ENCODE data around the gene GALNT5.

Gene GALNT5

GRCh38 chr2:157326698-157327097 lies 69.2 kb downstream of the GALNT5 start (continued):
- no peak for TF ChIP-seq ZNF280C (tag by site-specific recombination; IDR thresholded peaks at IDR 0.05)
- no peak for TF ChIP-seq ZNF777 (tag by site-specific recombination; IDR thresholded peaks at IDR 0.05; ENCODE audit: borderline replicate concordance)
- no peak for TF ChIP-seq ZNF530 (tag by site-specific recombination; IDR thresholded peaks at IDR 0.05; ENCODE audit: low read depth)
- TF ChIP-seq ZNF473 (tag by site-specific recombination; IDR thresholded peaks at IDR 0.05), result no peak
- TF ChIP-seq ZNF776 (tag by site-specific recombination; IDR thresholded peaks at IDR 0.05; ENCODE audit: borderline replicate concordance), result no peak
- no peak for TF ChIP-seq ZNF112 (tag by site-specific recombination; IDR thresholded peaks at IDR 0.05)
- no peak for TF ChIP-seq ZBTB48 (tag by site-specific recombination; IDR thresholded peaks at IDR 0.05)
- TF ChIP-seq INSM2 (tag by site-specific recombination; IDR thresholded peaks at IDR 0.05), result no peak
- no peak for TF ChIP-seq SCRT2 (tag by site-specific recombination; IDR thresholded peaks at IDR 0.05)
- no peak for TF ChIP-seq ZBTB17 (tag by site-specific recombination; IDR thresholded peaks at IDR 0.05)
- TF ChIP-seq KLF9 (tag by site-specific recombination; IDR thresholded peaks at IDR 0.05; ENCODE audit: low read depth), result no peak

- Histone ChIP-seq H3K4me3 (ENCODE audit: low read depth, low read length) (no peak overlapping the region), H3K9me3 (ENCODE audit: control insufficient read depth, insufficient read depth, low read depth, low read length) (no peaks in the 10 kb centered on the region), H3K27ac (ENCODE audit: extremely low read depth, low read depth, low read length) (no peak overlapping the region), H3K4me1 (ENCODE audit: control insufficient read depth, insufficient read depth, low read length) (no peaks in the 10 kb centered on the region), H3K36me3 (ENCODE audit: control insufficient read depth in 2 of 2, insufficient read depth in 1 of 2, low read length in 2 of 2) (no peaks in the 10 kb centered on the region)
- CTCF ChIA-PET, result interaction anchor here (0.5 to 7.0 kb wide), 32 partner anchors 10 to 400 kb away, joined by 3 to 100 read pairs (median 4); partner anchors contain the start of gene GALNT5
- POLR2A ChIA-PET, result interaction anchor here (0.6 kb wide), 1 partner anchor 1958 kb away, joined by 4 read pairs; no protein-coding TSS in a partner anchor
- TF ChIP-seq KLF17 (tag by site-specific recombination; IDR thresholded peaks at IDR 0.05), result no peak
- no peak for TF ChIP-seq ZBTB48 (tag by site-specific recombination; IDR thresholded peaks at IDR 0.05)
- TF ChIP-seq ZNF394 (tag by site-specific recombination; IDR thresholded peaks at IDR 0.05; ENCODE audit: borderline replicate concordance), result no peak
- no peak for TF ChIP-seq ZNF223 (tag by site-specific recombination; IDR thresholded peaks at IDR 0.05)
- TF ChIP-seq ZNF785 (tag by site-specific recombination; IDR thresholded peaks at IDR 0.05), result no peak
- no peak for TF ChIP-seq ZNF169 (tag by site-specific recombination; IDR thresholded peaks at IDR 0.05)
- TF ChIP-seq PRDM2 (tag by site-specific recombination; IDR thresholded peaks at IDR 0.05; ENCODE audit: borderline replicate concordance), result no peak
- TF ChIP-seq GLI2 (tag by site-specific recombination; IDR thresholded peaks at IDR 0.05; ENCODE audit: borderline replicate concordance, low read depth), result no peak
- TF ChIP-seq ZSCAN18 (tag by site-specific recombination; IDR thresholded peaks at IDR 0.05), result no peak
Measured at GRCh38 chr2:157327200-157327599, 69.7 kb downstream of the GALNT5 start.

Measured in HEK293 (cell line).